HG02885 (cell line): ENCODE measurements around the gene MARVELD1.

Experiments used
- ATAC-seq: cut with Tn5 transposase; IDR thresholded peaks from one replicate; pipeline ENCODE4 v1.9.1; 2021; ENCODE audit warnings: mild to moderate bottlenecking; ENCODE audit not compliant: unreplicated experiment, poor library complexity

Gene MARVELD1

GRCh38 chr10:97718659-97719142, 5.2 kb downstream of the MARVELD1 start:
- ATAC-seq = no peak

- ATAC-seq = no peak
These were observed 6.1 kb downstream of the MARVELD1 start for GRCh38 chr10:97719602-97720001.

GRCh38 chr10:97721871-97722780, 8.6 kb downstream of the MARVELD1 start:
- ATAC-seq = no peak

- ATAC-seq = no peak
These were observed 9.5 kb downstream of the MARVELD1 start for GRCh38 chr10:97723001-97723400.

GRCh38 chr10:97724341-97724941, 10.9 kb downstream of the MARVELD1 start:
- ATAC-seq = no peak

- no peak for ATAC-seq
These were observed 13.2 kb downstream of the MARVELD1 start for GRCh38 chr10:97726636-97727178.

GRCh38 chr10:97729014-97729413, 15.5 kb downstream of the MARVELD1 start:
- no peak for ATAC-seq

- no peak for ATAC-seq
These were observed 18.0 kb downstream of the MARVELD1 start for GRCh38 chr10:97731346-97732051.

GRCh38 chr10:97732052-97732359, 18.5 kb downstream of the MARVELD1 start:
- ATAC-seq = no peak

- no peak for ATAC-seq
These were observed 19.7 kb downstream of the MARVELD1 start for GRCh38 chr10:97733256-97733655.

- no peak for ATAC-seq
These were observed 20.5 kb downstream of the MARVELD1 start for GRCh38 chr10:97734021-97734420.

- ATAC-seq = peak; percentile 37
These were observed 22.9 kb downstream of the MARVELD1 start for GRCh38 chr10:97736403-97736901.

GRCh38 chr10:97736902-97737769, 23.6 kb downstream of the MARVELD1 start, which contains the start of gene ZFYVE27:
ZFYVE27 (plus strand) TSS chr10:97737128; CDS start chr10:97738478, 1,350 bp downstream.
- ATAC-seq = peak; percentile 84

- ATAC-seq = peak; percentile 16
These were observed 24.3 kb downstream of the MARVELD1 start for GRCh38 chr10:97737770-97738265.

GRCh38 chr10:97738616-97739015, 25.1 kb downstream of the MARVELD1 start:
- no peak for ATAC-seq

GRCh38 chr10:97740613-97741012, 27.1 kb downstream of the MARVELD1 start:
- no peak for ATAC-seq

GRCh38 chr10:97743169-97743943, 29.8 kb downstream of the MARVELD1 start:
- no peak for ATAC-seq

- no peak for ATAC-seq
These were observed 31.0 kb downstream of the MARVELD1 start for GRCh38 chr10:97744405-97745035.
